IPS-NIHi7 (cell line): ENCODE measurements around the gene NPB.
A peak's percentile ranks its signal among the peaks of the same experiment; 100 is the strongest.

Experiments used
- DNase-seq: peaks from one replicate; pipeline ENCODE4 v3.0.0; 2012; ENCODE audit warnings: mixed read lengths; ENCODE audit errors: extremely low spot score

NPB gene

GRCh38 chr17:81902023-81902652, at the start of gene NPB:
Gene NPB (plus strand): TSS chr17:81902238. CDS start chr17:81902278, 40 bp downstream.
- DNase-seq, result no peak

- DNase-seq, result no peak
Observed at GRCh38 chr17:81854974-81855774, 46.9 kb upstream of the NPB start.

- no peak for DNase-seq
Observed at GRCh38 chr17:81858170-81858966, 43.7 kb upstream of the NPB start.

- DNase-seq, result no peak
Observed at GRCh38 chr17:81858967-81859905, 42.8 kb upstream of the NPB start.

GRCh38 chr17:81859906-81860755, 41.9 kb upstream of the NPB start, which contains the start of gene P4HB:
Gene P4HB (minus strand): TSS chr17:81860535. CDS start chr17:81860471, 64 bp downstream.
- DNase-seq, result no peak

GRCh38 chr17:81860756-81861568, 41.1 kb upstream of the NPB start:
- DNase-seq, result peak; percentile 100

GRCh38 chr17:81863123-81863675, 38.8 kb upstream of the NPB start:
- DNase-seq, result no peak

GRCh38 chr17:81863833-81864768, 37.9 kb upstream of the NPB start:
- no peak for DNase-seq

- no peak for DNase-seq
Observed at GRCh38 chr17:81865358-81865732, 36.7 kb upstream of the NPB start.

- no peak for DNase-seq
Observed at GRCh38 chr17:81865733-81866439, 36.2 kb upstream of the NPB start.

- no peak for DNase-seq
Observed at GRCh38 chr17:81866440-81867169, 35.4 kb upstream of the NPB start.

GRCh38 chr17:81867170-81867990, 34.7 kb upstream of the NPB start:
- DNase-seq, result no peak

GRCh38 chr17:81867991-81868673, 33.9 kb upstream of the NPB start:
- DNase-seq, result no peak

GRCh38 chr17:81868674-81869220, 33.3 kb upstream of the NPB start:
- DNase-seq, result peak; percentile 50
